AG09309 (cell line): ENCODE results near the gene ATF6.

Experiments
- DNase-seq: peaks from one replicate; pipeline ENCODE4 v3.0.0-alpha.2; 2010; ENCODE audit warnings: low read depth
- H3K4me3 ChIP-seq: 2 replicates; pipeline ENCODE4 v1.5.1; 2011; ENCODE audit warnings: mild to moderate bottlenecking, low read depth, low read length, moderate library complexity; ENCODE audit not compliant: control insufficient read depth
- TF ChIP-seq, protein P1 (sequence below): IDR thresholded peaks from 2 replicates; pipeline ENCODE4 v1.5.1; 2011; ENCODE audit warnings: mild to moderate bottlenecking, low read depth, low read length, inconsistent platforms; ENCODE audit not compliant: insufficient read depth, control insufficient read depth; ENCODE audit errors: missing control alignments

Gene ATF6

DNA sequence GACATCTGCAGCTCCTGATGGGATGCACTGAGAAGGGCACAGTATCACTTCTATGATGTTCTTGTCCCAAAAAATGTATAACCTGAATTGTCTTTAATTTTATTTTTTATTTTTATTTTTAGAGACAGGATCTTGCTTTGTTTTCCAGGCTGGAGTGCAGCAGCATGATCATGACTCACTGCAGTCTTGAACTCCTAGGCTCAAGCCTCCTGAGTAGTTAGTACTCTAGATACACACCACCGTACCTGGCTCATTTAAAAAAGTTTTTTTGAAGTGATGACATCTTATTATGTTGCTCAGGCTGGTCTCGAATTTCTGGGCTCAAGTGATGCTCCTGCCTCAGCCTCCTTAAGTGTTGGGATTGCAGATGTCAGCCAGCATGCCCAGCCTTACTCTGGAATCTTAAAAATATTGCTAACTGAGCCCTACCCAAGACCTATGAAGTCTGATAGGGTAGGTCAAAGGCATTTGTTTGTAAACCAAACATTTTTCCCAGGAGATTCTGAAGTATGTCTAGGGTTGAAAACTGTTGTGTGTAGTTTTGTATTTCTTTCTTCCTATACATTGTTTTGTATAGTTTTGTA is 68.9 kb downstream of the ATF6 start:
- no peak overlapping the region for H3K4me3 ChIP-seq
- DNase-seq = no peak
- TF ChIP-seq, protein P1, sequence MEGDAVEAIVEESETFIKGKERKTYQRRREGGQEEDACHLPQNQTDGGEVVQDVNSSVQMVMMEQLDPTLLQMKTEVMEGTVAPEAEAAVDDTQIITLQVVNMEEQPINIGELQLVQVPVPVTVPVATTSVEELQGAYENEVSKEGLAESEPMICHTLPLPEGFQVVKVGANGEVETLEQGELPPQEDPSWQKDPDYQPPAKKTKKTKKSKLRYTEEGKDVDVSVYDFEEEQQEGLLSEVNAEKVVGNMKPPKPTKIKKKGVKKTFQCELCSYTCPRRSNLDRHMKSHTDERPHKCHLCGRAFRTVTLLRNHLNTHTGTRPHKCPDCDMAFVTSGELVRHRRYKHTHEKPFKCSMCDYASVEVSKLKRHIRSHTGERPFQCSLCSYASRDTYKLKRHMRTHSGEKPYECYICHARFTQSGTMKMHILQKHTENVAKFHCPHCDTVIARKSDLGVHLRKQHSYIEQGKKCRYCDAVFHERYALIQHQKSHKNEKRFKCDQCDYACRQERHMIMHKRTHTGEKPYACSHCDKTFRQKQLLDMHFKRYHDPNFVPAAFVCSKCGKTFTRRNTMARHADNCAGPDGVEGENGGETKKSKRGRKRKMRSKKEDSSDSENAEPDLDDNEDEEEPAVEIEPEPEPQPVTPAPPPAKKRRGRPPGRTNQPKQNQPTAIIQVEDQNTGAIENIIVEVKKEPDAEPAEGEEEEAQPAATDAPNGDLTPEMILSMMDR = no peak

DNA sequence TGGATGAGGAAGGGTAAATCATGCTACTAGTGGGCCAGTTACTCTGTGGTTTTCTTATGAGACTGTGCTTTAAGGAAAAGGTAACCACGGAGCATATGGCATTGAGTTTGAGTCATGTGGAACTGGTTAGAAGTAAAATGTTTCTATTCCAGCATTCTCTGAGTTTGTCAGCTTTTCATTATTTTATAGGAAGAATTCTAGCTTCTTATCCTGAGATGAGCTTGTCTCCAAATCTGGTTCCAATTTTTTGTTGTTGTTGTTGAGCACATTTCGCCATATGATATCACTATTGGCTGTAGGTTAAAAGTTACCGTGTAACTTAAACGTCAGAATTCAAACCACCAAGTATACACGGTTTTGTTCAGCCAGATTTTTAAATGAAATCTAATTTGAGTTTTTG is 69.9 kb downstream of the ATF6 start:
- TF ChIP-seq, protein P1 = no peak
- H3K4me3 ChIP-seq = no peak overlapping the region
- peak; percentile 78 for DNase-seq

DNA sequence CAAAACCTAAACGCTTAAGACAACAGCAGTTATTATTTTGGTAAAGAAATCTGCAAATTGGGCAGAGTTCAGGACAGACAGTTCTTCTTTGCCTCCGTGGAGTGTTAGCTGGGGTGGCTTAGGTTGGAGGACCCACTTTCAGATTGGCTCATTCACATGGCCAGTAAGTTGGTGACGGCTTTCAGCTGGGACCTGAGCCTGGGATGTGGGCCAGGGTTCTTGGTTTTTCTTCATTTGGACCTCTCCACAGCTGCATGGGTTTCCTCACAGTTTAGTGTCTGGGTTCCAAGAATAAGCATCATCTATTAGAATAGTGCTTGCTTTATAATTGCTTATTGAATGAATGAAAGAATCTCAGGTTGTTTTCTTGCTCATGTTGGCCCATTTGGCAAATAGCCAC is 72.2 kb downstream of the ATF6 start:
- TF ChIP-seq, protein P1 = no peak
- H3K4me3 ChIP-seq = no peak overlapping the region
- no peak for DNase-seq

DNA sequence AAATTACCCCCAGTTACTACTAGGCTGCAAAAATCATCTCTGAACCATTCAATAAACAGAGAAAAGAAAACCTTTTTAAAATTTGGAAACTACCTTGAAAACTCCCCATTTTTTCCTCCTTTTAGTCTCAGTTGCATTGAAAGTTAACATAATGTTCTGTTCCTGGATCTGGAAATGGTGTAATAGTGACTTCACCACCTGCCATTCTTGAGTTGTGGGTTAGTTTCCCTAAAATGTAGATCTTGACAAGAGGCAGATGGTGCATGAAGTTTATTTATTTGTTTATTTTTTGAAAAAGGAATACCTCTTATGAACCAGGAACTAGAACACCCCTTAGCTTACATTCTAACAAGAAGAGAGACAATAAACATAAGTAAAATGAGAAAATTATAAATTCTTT is 72.8 kb downstream of the ATF6 start:
- no peak for DNase-seq
- TF ChIP-seq, protein P1 = no peak

DNA sequence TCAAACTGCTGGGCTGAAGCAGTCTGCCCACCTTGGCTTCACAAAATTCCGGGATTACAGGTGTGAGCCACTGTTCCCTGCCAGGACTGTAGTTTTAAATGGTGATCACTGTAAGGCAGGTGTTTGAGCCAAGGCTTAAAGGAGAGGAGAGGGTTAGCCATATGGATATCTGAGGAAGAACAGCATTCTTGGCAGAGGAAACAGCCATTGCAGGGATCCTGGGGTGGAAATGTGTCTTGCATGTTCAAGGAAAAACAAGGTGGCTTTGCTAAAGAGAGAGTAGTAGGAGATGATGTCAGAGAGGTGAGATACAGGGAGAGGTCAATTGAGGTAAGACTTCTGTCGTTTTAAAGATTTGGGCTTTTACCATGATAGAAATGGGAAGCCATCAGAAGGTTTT is 73.5 kb downstream of the ATF6 start:
- DNase-seq = no peak
- no peak overlapping the region for H3K4me3 ChIP-seq
- TF ChIP-seq, protein P1 = no peak

More for the DNA sequence above, 72.8 kb downstream of the ATF6 start:
- no peak overlapping the region for H3K4me3 ChIP-seq

DNA sequence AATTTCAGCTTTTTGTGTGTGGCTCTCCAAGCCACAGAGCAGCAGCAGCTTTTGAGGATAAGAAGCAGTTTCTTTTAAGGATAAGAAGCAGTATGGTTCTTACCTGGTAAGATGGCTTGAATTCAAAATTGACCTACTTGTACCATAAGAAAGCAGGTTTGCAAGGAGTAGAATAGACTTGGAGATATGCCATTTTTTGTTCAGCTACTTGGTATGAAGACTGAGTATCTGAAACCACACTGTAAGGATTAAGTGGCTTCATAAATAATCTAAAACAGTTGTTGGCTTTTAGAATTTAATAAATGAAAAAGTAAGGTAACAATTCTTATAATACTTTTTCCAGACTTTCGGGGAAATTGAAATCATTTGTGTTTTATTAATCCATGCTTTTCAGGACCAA is 74.2 kb downstream of the ATF6 start:
- TF ChIP-seq, protein P1 = no peak
- no peak overlapping the region for H3K4me3 ChIP-seq
- DNase-seq = peak; percentile 28

DNA sequence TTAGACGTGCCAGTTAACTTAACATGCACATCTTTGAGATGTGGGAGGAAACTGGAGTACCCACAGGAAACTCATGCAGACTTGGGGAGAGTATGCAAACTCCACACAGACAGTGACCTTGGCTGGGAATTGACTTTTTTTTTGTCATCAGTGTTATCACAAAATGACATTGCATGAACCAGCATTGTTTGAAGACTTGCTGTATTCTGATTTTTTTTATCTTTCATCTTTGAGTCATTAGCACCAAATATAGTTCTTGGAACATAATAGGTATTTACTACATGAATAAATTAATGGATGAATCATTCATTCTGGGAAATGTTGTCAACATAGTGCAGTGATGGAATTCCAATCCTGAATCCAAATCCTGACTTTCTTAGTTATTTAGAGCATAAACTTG is 77.0 kb downstream of the ATF6 start:
- TF ChIP-seq, protein P1 = no peak
- DNase-seq = no peak
- H3K4me3 ChIP-seq = no peak overlapping the region
